Kidney epithelial cell (primary cell): Measurements from ENCODE around the gene HIBADH. TPM values are rescaled to one million over a fixed set of nuclear protein-coding genes. Genes with fewer than 3 reads are reported as not detected.

ENCODE experiments used
- DNase-seq: peaks from one replicate; pipeline ENCODE4 v3.0.0-alpha.2; 2010; ENCODE audit warnings: low read depth
- H3K27me3 ChIP-seq: 2 replicates; pipeline ENCODE4 v1.6.0; 2011; ENCODE audit warnings: low read length; ENCODE audit not compliant: control insufficient read depth, insufficient read depth
- H3K36me3 ChIP-seq: 2 replicates; pipeline ENCODE4 v1.5.1; 2011; ENCODE audit warnings: low read length; ENCODE audit not compliant: control insufficient read depth, insufficient read depth
- H3K4me3 ChIP-seq: 2 replicates; pipeline ENCODE4 v1.5.1; 2011; ENCODE audit warnings: low read depth, mild to moderate bottlenecking, control low read depth, low read length
- total RNA-seq: library from RNA; depleted of rRNA; stranded (reverse); fragments of >200 nt; gene quantifications from 2 replicates; pipeline ENCODE4 v1.2.3, GENCODE V29; 2015
- TF ChIP-seq, protein P1 (sequence below): IDR thresholded peaks from 2 replicates; pipeline ENCODE4 v1.5.1; 2011; ENCODE audit warnings: mild to moderate bottlenecking, moderate library complexity, low read length, control low read depth, inconsistent platforms; ENCODE audit not compliant: insufficient read depth, poor library complexity, severe bottlenecking

Gene HIBADH
- total RNA-seq, 1 donor from 2014 or later, result 44.3 TPM

DNA sequence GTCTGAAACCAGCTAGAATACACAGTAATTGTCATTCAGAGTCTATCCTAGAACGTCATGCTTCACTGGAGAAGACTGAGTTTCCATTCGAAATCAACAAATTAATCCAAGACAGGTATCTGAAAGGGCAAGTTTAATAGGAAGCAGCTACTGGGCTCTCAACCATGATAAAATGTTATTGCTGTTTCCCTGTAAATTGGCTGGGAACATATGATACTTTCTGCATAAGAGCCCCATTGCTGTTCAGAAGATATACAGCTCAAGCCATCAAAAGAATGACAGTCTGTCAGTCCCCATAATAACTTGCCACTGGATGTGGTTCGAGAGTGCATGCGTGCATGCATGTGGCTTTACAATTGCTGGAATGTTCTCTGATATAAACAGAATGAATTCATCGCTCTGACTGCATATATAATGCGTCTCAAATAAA lies 129.0 kb downstream of the HIBADH start:
- DNase-seq, result no peak
- no peak overlapping the region for H3K4me3 ChIP-seq
- no peaks in the 10 kb centered on the region for H3K36me3 ChIP-seq
- no peaks in the 10 kb centered on the region for H3K27me3 ChIP-seq
- TF ChIP-seq, protein P1, sequence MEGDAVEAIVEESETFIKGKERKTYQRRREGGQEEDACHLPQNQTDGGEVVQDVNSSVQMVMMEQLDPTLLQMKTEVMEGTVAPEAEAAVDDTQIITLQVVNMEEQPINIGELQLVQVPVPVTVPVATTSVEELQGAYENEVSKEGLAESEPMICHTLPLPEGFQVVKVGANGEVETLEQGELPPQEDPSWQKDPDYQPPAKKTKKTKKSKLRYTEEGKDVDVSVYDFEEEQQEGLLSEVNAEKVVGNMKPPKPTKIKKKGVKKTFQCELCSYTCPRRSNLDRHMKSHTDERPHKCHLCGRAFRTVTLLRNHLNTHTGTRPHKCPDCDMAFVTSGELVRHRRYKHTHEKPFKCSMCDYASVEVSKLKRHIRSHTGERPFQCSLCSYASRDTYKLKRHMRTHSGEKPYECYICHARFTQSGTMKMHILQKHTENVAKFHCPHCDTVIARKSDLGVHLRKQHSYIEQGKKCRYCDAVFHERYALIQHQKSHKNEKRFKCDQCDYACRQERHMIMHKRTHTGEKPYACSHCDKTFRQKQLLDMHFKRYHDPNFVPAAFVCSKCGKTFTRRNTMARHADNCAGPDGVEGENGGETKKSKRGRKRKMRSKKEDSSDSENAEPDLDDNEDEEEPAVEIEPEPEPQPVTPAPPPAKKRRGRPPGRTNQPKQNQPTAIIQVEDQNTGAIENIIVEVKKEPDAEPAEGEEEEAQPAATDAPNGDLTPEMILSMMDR, result no peak

- H3K27me3 ChIP-seq, result no peaks in the 10 kb centered on the region
Measured at GRCh38 chr7:27532314-27532713, 130.4 kb downstream of the HIBADH start.

DNA sequence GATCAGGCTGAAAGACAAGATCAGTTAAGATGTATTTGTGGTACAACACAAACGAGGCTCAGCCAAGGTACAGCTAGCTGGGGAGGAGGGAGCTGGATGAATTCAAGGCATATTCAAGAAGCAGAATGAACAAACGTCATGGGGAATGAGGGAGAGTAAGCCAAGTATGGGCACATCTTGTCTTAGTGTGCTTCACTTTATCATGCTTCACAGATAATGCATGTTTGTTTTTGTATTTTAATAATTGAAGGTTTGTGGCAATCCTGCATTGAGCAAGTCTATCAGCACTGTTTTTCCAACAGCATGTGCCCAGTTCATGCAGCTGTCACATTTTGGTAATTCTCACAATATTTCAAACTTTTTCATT lies 135.4 kb downstream of the HIBADH start:
- TF ChIP-seq, protein P1, result no peak
- DNase-seq, result no peak
- Histone ChIP-seq H3K27me3 (no peaks in the 10 kb centered on the region), H3K36me3 (peaks cover 2% of the 10 kb centered on the region), H3K4me3 (no peak overlapping the region)

More at GRCh38 chr7:27532314-27532713, 130.4 kb downstream of the HIBADH start:
- TF ChIP-seq, protein P1, result no peak
- Histone ChIP-seq H3K36me3 (no peaks in the 10 kb centered on the region), H3K4me3 (no peak overlapping the region)
- no peak for DNase-seq

DNA sequence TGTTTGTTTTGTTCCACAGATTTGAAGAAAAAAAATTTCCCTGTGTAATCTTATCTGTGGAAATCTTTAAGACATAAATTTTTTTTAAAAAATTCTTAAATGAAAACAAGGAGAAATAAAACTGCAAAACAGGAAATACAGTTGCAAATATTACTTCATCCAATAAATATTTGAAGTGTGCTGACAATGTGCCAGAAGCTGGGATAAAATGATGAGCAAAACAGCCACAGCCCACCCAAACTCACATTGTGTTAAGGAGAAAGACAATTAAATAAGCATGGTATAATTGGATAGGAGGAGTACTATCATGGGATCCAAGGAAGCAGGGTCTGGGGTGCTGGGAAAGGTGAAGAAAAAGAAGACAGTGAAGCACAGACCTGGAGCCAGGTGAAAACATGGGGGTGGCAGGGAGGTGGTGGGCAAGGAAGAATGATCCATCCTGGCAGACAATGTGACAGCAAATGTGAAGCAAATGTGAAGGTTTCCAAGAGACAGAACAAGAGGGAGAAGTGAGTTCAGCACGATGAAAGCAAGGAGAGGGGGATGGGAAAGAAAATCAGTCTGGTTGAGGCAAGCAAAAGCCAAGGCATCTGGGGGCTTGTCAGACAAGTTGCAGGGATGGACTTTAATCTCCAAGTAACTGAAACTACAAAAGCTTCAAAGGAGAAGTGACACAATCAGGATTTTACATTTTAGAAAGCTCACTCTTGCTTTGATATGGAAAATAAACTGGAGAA lies 135.9 kb downstream of the HIBADH start:
- TF ChIP-seq, protein P1, result no peak
- Histone ChIP-seq H3K36me3 (peaks cover 2% of the 10 kb centered on the region), H3K4me3 (no peak overlapping the region), H3K27me3 (no peaks in the 10 kb centered on the region)
- DNase-seq, result no peak

- Histone ChIP-seq H3K36me3 (peaks cover 2% of the 10 kb centered on the region), H3K27me3 (no peaks in the 10 kb centered on the region), H3K4me3 (no peak overlapping the region)
- TF ChIP-seq, protein P1, result no peak
- no peak for DNase-seq
Measured at GRCh38 chr7:27526131-27526530, 136.6 kb downstream of the HIBADH start.

DNA sequence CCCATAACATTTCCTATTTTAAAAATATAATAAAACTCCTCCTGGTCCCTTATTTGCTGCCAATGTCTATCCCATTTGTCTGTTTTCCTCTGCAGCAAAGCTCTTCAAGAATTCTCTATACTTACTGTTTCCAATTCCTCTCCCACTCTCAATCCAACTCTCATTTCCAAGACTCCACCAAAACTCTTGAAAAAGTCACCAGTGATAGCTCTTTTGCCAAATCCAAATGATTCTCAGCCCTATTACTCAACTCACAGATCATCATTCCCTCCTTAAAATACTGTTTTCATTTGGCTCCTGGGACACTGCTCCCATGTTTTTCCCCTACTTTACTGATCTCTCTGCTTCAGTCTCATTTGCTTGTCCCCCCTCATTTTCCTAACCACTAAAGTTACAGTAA lies 139.4 kb downstream of the HIBADH start:
- H3K36me3 ChIP-seq, result peaks cover 2% of the 10 kb centered on the region
- no peak overlapping the region for H3K4me3 ChIP-seq
- no peak for DNase-seq
- H3K27me3 ChIP-seq, result no peaks in the 10 kb centered on the region
- TF ChIP-seq, protein P1, result no peak
